Measurements from ENCODE around the gene SEZ6. TPM values are rescaled to one million over a fixed set of nuclear protein-coding genes. Genes with fewer than 3 reads are reported as not detected.

SEZ6 gene
- total and polyA plus RNA-seq, 10 of the 15 experiments (the other 5 are each of a cell fraction or from before 2014, with no cell fraction given): 0.05 to 0.87 (median 0.17) TPM; not detected in 4

DNA sequence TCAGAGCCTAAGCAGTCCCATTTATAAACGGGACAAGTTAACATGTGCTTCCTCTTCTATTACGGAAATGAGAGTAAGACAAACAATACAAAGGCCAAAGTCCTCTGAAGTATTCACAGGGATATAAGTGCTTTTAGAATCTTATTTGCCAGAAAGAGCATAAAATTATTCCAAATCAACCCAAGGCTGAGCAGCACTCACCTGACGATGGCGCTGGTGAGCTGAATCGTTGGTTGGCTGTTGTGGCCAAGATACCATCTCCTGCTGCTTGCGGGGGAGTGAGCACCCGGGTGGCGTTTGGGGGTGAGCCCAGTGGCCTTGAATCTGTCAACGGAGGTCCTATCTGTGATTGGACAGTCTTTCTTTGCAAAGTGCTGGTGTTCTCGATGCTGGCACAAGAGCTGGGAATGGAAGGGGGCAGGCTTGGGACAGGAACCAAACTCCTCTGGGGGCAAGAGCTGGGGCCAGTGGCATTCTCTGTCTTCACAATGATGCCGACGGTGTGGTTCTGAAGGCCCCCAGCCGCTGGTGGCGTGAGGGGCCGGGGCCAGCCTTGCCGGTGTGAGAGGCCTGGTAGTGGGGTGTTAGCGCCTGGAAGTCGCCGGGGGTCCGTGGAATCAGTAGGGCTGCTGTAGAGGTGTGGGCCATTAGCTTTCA lies 93.4 kb downstream of the SEZ6 start:
- no peaks in the 10 kb centered on the region for H3K9me3 ChIP-seq (replicated peaks; ENCODE audit: control insufficient read depth, insufficient read depth, low read length)
- in situ Hi-C loops (cut with MboI): no loop called here
- no peak overlapping the region for H3K27ac ChIP-seq (ENCODE audit: control insufficient read depth, insufficient read depth)
- H3K4me2 ChIP-seq (ENCODE audit: control insufficient read depth, insufficient read depth): no peak overlapping the region
- FAIRE-seq (no peak), ATAC-seq (no peak), DNase-seq (ENCODE audit: low read depth, low spot score) (no peak)
- ChIA-PET CTCF (interaction anchor here (0.6 to 17.3 kb wide), 9 partner anchors 8 to 185 kb away, joined by 3 to 175 read pairs (median 4); partner anchors contain the start of genes NEK8 and TLCD1), RAD21 (ENCODE audit: unreplicated experiment) (interaction anchor here (5.7 kb wide), 1 partner anchor 149 kb away, joined by 23 read pairs; no protein-coding TSS in a partner anchor), SMC1A (ENCODE audit: uncharacterized antibody, unreplicated experiment) (interaction anchor here (1.6 kb wide), 1 partner anchor 9 kb away, joined by 3 read pairs; the partner anchor contains the start of gene DHRS13), POLR2A (interaction anchor here (0.5 kb wide), 1 partner anchor 723 kb away, joined by 3 read pairs; no protein-coding TSS in a partner anchor)
- H3K9ac ChIP-seq (ENCODE audit: control insufficient read depth, insufficient read depth, low read length): no peak overlapping the region
- H3K4me1 ChIP-seq (ENCODE audit: control insufficient read depth, insufficient read depth, low read length): no peaks in the 10 kb centered on the region
- peaks cover 50 to 78% of the 10 kb centered on the region in 2 experiments for H3K36me3 ChIP-seq (ENCODE audit: control insufficient read depth in 2 of 2, insufficient read depth in 2 of 2, low read length in 1 of 2)
- no TSS peak for BruUV-seq (replicated peaks)
- H3K27me3 ChIP-seq (replicated peaks in 1 of 2; ENCODE audit: control insufficient read depth in 2 of 2, insufficient read depth in 2 of 2, low read length in 1 of 2): no peaks in the 10 kb centered on the region
- TF ChIP-seq SUZ12 (IDR thresholded peaks at IDR 0.05; ENCODE audit: unreplicated experiment) (no peak), JUNB (IDR thresholded peaks at IDR 0.05) (no peak)
- intact Hi-C loops (cut with micrococcal nuclease; ENCODE audit: unreplicated experiment): no loop called here
- no peak overlapping the region for H2AFZ ChIP-seq (ENCODE audit: control insufficient read depth, low read depth, low read length)
- no peaks in the 10 kb centered on the region for H3K79me2 ChIP-seq (ENCODE audit: control insufficient read depth, insufficient read depth, low read length)
- H3K4me3 ChIP-seq: no peak overlapping the region
- WGBS (ENCODE audit: insufficient coverage, insufficient replicate concordance, low lambda C conversion rate, missing lambda C conversion rate): 90% methylated on average over 20 of the region's 20 CpGs
- no peaks in the 10 kb centered on the region for H4K20me1 ChIP-seq (ENCODE audit: control insufficient read depth, insufficient read depth)

DNA sequence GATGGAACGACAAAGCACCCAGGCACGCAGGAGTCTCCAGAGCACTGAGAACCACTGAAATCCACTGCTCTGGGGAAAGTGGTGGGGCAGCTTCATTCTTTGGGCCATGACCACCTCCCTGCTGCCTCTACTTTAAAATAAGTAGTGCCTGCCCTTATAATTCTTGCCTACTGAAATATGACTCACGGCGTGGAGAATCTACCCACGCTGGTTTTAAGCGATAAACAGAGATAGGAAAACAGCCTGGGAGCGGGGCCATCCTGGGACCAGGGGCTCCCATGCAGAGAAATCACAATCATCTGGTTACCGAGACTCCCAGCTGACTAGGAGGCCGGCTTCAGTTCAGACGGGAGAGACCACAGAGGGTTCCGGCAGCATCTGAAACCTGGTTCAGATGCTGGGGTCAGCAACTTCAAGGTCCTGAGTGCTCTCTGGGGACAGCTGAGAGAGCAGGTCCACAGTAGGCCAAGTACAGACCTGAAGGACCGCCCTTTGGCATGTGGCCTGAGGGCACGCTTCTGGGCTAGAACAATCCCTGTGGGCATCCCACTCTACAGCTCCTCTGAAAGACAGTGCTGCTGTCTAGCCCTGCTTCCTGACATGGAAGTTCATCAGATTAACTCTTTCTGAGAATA lies 94.3 kb downstream of the SEZ6 start:
- H3K79me2 ChIP-seq (ENCODE audit: control insufficient read depth, insufficient read depth, low read length): no peaks in the 10 kb centered on the region
- no peaks in the 10 kb centered on the region for H3K27me3 ChIP-seq (replicated peaks in 1 of 2; ENCODE audit: control insufficient read depth in 2 of 2, insufficient read depth in 2 of 2, low read length in 1 of 2)
- TF ChIP-seq SPI1 (IDR thresholded peaks at IDR 0.05; ENCODE audit: borderline replicate concordance, insufficient read depth, low read depth, low read length) (no peak), SMAD1 (IDR thresholded peaks at IDR 0.05; ENCODE audit: low read depth, partially characterized antibody) (no peak), RAD51 (IDR thresholded peaks at IDR 0.05) (no peak), NFXL1 (IDR thresholded peaks at IDR 0.05; ENCODE audit: borderline replicate concordance) (no peak)
- H3K4me3 ChIP-seq: no peak overlapping the region
- CTCF ChIA-PET: interaction anchor here (0.7 to 17.3 kb wide), 6 partner anchors 9 to 148 kb away, joined by 3 to 175 read pairs (median 4); no protein-coding TSS in a partner anchor
- no peaks in the 10 kb centered on the region for H4K20me1 ChIP-seq (ENCODE audit: control insufficient read depth, insufficient read depth)
- intact Hi-C loops (cut with micrococcal nuclease; ENCODE audit: unreplicated experiment) (no loop called here), in situ Hi-C loops (cut with MboI) (no loop called here)
- no peak overlapping the region for H3K9ac ChIP-seq (ENCODE audit: control insufficient read depth, insufficient read depth, low read length)
- SMC1A ChIA-PET (ENCODE audit: uncharacterized antibody, unreplicated experiment): interaction anchor here (1.0 to 1.6 kb wide), 3 partner anchors 18 to 147 kb away, joined by 5 read pairs; no protein-coding TSS in a partner anchor
- H3K4me1 ChIP-seq (ENCODE audit: control insufficient read depth, insufficient read depth, low read length): no peaks in the 10 kb centered on the region
- H3K4me2 ChIP-seq (ENCODE audit: control insufficient read depth, insufficient read depth): no peak overlapping the region
- no peak for FAIRE-seq
- peaks cover 45 to 71% of the 10 kb centered on the region in 2 experiments for H3K36me3 ChIP-seq (ENCODE audit: control insufficient read depth in 2 of 2, insufficient read depth in 2 of 2, low read length in 1 of 2)
- BruUV-seq (replicated peaks): no TSS peak
- no peak for ATAC-seq
- no peak overlapping the region for H2AFZ ChIP-seq (ENCODE audit: control insufficient read depth, low read depth, low read length)
- no peak for DNase-seq (ENCODE audit: low read depth, low spot score)
- WGBS (ENCODE audit: insufficient coverage, insufficient replicate concordance, low lambda C conversion rate, missing lambda C conversion rate): 98% methylated on average over 13 of the region's 13 CpGs
- RAD21 ChIA-PET (ENCODE audit: unreplicated experiment): interaction anchor here (5.7 kb wide), 1 partner anchor 148 kb away, joined by 23 read pairs; no protein-coding TSS in a partner anchor
- H3K27ac ChIP-seq (ENCODE audit: control insufficient read depth, insufficient read depth): no peak overlapping the region
- no peaks in the 10 kb centered on the region for H3K9me3 ChIP-seq (replicated peaks; ENCODE audit: control insufficient read depth, insufficient read depth, low read length)
- POLR2A ChIA-PET: interaction anchor here (0.5 to 0.7 kb wide), 2 partner anchors 19 to 371 kb away, joined by 3 to 10 read pairs; no protein-coding TSS in a partner anchor

Data from GM12878 (cell line).